ENCODE results near the gene CLIC3.

DNA sequence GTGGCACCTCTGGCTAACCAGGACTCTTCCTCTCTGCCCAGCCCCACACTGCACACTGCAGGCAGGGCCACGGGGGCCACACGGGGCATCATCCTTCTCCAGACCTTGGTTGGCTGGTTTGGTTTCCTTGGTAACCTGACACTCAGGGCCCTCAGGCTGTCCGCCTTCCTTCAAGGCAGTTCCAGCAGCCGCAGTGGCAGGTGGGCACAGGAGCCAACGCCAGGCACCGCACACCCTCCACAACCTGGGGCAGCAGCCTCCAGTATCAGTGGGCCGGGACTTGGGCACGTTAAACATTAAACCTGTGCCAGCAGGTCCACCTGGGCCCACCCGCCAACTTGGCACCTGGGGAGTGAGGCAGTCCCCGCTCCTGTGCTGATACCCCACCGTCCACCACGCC lies 47.7 kb upstream of the CLIC3 start:
- TF ChIP-seq, protein P1, sequence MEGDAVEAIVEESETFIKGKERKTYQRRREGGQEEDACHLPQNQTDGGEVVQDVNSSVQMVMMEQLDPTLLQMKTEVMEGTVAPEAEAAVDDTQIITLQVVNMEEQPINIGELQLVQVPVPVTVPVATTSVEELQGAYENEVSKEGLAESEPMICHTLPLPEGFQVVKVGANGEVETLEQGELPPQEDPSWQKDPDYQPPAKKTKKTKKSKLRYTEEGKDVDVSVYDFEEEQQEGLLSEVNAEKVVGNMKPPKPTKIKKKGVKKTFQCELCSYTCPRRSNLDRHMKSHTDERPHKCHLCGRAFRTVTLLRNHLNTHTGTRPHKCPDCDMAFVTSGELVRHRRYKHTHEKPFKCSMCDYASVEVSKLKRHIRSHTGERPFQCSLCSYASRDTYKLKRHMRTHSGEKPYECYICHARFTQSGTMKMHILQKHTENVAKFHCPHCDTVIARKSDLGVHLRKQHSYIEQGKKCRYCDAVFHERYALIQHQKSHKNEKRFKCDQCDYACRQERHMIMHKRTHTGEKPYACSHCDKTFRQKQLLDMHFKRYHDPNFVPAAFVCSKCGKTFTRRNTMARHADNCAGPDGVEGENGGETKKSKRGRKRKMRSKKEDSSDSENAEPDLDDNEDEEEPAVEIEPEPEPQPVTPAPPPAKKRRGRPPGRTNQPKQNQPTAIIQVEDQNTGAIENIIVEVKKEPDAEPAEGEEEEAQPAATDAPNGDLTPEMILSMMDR (conservative IDR thresholded peaks at IDR 0.05; ENCODE audit: low read length): no peak
- no peak for TF ChIP-seq EZH2phosphoT487 (IDR thresholded peaks at IDR 0.05; ENCODE audit: borderline replicate concordance, low read depth, low read length)
